K562 (cell line): ENCODE data around the gene CCDC93. TPM values are rescaled to one million over a fixed set of nuclear protein-coding genes. Genes with fewer than 3 reads are reported as not detected.

ENCODE experiments used
- ATAC-seq: fragments of 200-7000 bp; cut with Tn5 transposase; 3 replicates; pipeline ENCODE4 v1.9.1; 2020; ENCODE audit warnings: moderate library complexity
- BruUV-seq: library from RNA; stranded (reverse); fragments of 400-500 nt; replicated peaks from 2 replicates; lab custom pipeline; 2021; lab: Mats Ljungman, UMichigan
- CTCF ChIA-PET: fragments of 300-600 bp; formaldehyde crosslinking; extraction: SDS; loops from one replicate; lab custom pipeline; 2021; ENCODE audit warnings: low intra/inter-chr PET ratio; lab: Yijun Ruan, JAX
- POLR2A ChIA-PET: fragments of 300-600, 350-650 bp; sonication (Branson Sonifier 250); formaldehyde crosslinking; extraction: SDS; loops from one replicate; lab custom pipeline; 2021; ENCODE audit warnings: antibody characterized with exemption, inconsistent platforms; lab: Yijun Ruan, JAX
- DNase-seq, 4 experiments: peaks; one replicate each; pipeline versions ENCODE4 v3.0.0 to v3.0.0-alpha.2; 2011 to 2018; ENCODE audit warnings: low spot score in 3 of 4, mixed read lengths in 3 of 4; ENCODE audit errors: extremely low read depth in 1 of 4
- FAIRE-seq: peaks from 2 replicates; lab custom pipeline; 2011; peaks lifted over from hg19 to GRCh38; lab: Jason Lieb, UNC
- H2AFZ ChIP-seq: 2 replicates; pipeline ENCODE4 v1.6.0; 2011; ENCODE audit warnings: low read depth, low read length, control low read depth, inconsistent platforms
- H3K27ac ChIP-seq: fragments of 200-600 bp; 3 replicates; pipeline ENCODE4 v1.8.0; 2011; ENCODE audit warnings: low read depth, mild to moderate bottlenecking, control low read depth, inconsistent platforms, low read length, moderate library complexity, mixed read lengths; ENCODE audit errors: extremely low read depth
- H3K27me3 ChIP-seq, 2 experiments: fragments of 300-600 bp in 1 of 2; 2 replicates in 1 of 2; 3 replicates in 1 of 2; pipeline versions ENCODE4 v1.6.0 to v1.8.0; 2011; ENCODE audit warnings: inconsistent platforms in 2 of 2, low read length in 2 of 2, mild to moderate bottlenecking in 1 of 2, mixed read lengths in 1 of 2, moderate library complexity in 1 of 2; ENCODE audit not compliant: control insufficient read depth in 2 of 2, insufficient read depth in 2 of 2
- H3K36me3 ChIP-seq: fragments of 300-600 bp; 3 replicates; pipeline ENCODE4 v1.8.0; 2011; ENCODE audit warnings: mild to moderate bottlenecking, low read length, inconsistent platforms; ENCODE audit not compliant: control insufficient read depth, insufficient read depth
- H3K4me1 ChIP-seq, 2 experiments: fragments of 200-600 bp in 1 of 2; replicated peaks in 1 of 2; 2 replicates in 1 of 2; 3 replicates in 1 of 2; pipeline versions ENCODE4 v1.5.1 to v1.8.0; 2011; ENCODE audit warnings: inconsistent platforms in 2 of 2, low read length in 2 of 2, mild to moderate bottlenecking in 1 of 2, mixed read lengths in 1 of 2, moderate library complexity in 1 of 2; ENCODE audit not compliant: control insufficient read depth in 2 of 2, insufficient read depth in 2 of 2
- H3K4me2 ChIP-seq: 2 replicates; pipeline ENCODE4 v1.6.1; 2011; ENCODE audit warnings: low read length, control low read depth, inconsistent platforms, mixed read lengths; ENCODE audit not compliant: insufficient read depth
- H3K4me3 ChIP-seq: fragments of 200-600 bp; sonication (generic), shearing (Covaris generic); 2 replicates; pipeline ENCODE4 v1.5.1; 2016; ENCODE audit warnings: control low read depth, inconsistent platforms
- H3K79me2 ChIP-seq: fragments of 200-600 bp; 3 replicates; pipeline ENCODE4 v1.8.0; 2011; ENCODE audit warnings: low read length, inconsistent platforms; ENCODE audit not compliant: control insufficient read depth, insufficient read depth
- H3K9ac ChIP-seq, 2 experiments: 2 replicates each; pipeline versions ENCODE4 v1.6.0 to v1.6.1; 2011; ENCODE audit warnings: low read depth in 2 of 2, low read length in 2 of 2, control low read depth in 1 of 2, inconsistent platforms in 1 of 2, mild to moderate bottlenecking in 1 of 2, mixed read lengths in 1 of 2; ENCODE audit not compliant: insufficient read depth in 1 of 2
- H3K9me1 ChIP-seq: one replicate; pipeline ENCODE4 v1.6.0; 2011; ENCODE audit warnings: inconsistent platforms, mild to moderate bottlenecking, low read length, moderate library complexity; ENCODE audit not compliant: control insufficient read depth, insufficient read depth
- H3K9me3 ChIP-seq: replicated peaks from 2 replicates; pipeline ENCODE4 v1.5.1; 2011; ENCODE audit warnings: low read depth, low read length, inconsistent platforms; ENCODE audit not compliant: control insufficient read depth, insufficient read depth
- H4K20me1 ChIP-seq: replicated peaks from 2 replicates; pipeline ENCODE4 v1.6.1; 2011; ENCODE audit warnings: low read length, inconsistent platforms, mixed read lengths; ENCODE audit not compliant: control insufficient read depth, insufficient read depth
- NFATC3 ChIP-seq: fragments of 450-650 bp; IDR thresholded peaks from 2 replicates; pipeline ENCODE4 v1.6.1; 2017; ENCODE audit warnings: mild to moderate bottlenecking
- SMARCC2 ChIP-seq: fragments of 450-650 bp; IDR thresholded peaks from 2 replicates; pipeline ENCODE4 v1.6.1; 2017; ENCODE audit warnings: antibody characterized with exemption, moderate library complexity, mild to moderate bottlenecking, low read depth
- THRA ChIP-seq: fragments of 450-650 bp; IDR thresholded peaks from 2 replicates; pipeline ENCODE4 v1.6.1; 2017; ENCODE audit warnings: mild to moderate bottlenecking, moderate library complexity
- WGBS: fragments of 100-300 bp; shearing (Covaris generic); methylation state at CpG from one replicate; pipeline ENCODE4 v1.1.6; 2016; ENCODE audit warnings: low coverage, mixed read lengths; ENCODE audit not compliant: insufficient coverage; ENCODE audit errors: missing lambda C conversion rate; 5-methylcytosine and 5-hydroxymethylcytosine counted together
- in situ Hi-C: fragments of 300-500 bp; cut with MboI; formaldehyde crosslinking; loops from 4 replicates; pipeline ENCODE4 v1.15.0; 2018; ENCODE audit warnings: inconsistent platforms, mixed read lengths
- intact Hi-C: fragments of 100-400 bp; cut with micrococcal nuclease; formaldehyde crosslinking; loops from 2 replicates; pipeline ENCODE4 v1.14.2; 2022
- polyA plus RNA-seq, 8 experiments: library from polyadenylated mRNA; depleted of rRNA in 4 of 8; stranded (reverse) in 5 of 8; unstranded in 3 of 8; fragments of >200 nt; fragmentation: Nextera tagmentation in 2 of 8; fragmentation: Illumina TruSeq in 1 of 8; extraction: Ambion mirVana in 2 of 8; extraction: Trizol in 1 of 8; gene quantifications; 2 replicates each; pipeline versions ENCODE4 v1.2.1 to v1.2.3, GENCODE V29; 2011 to 2014; ENCODE audit warnings: inconsistent platforms in 1 of 8, missing spikeins in 1 of 8
- total RNA-seq, 7 experiments: library from RNA; depleted of rRNA in 6 of 7; stranded (reverse); fragments of >200 nt in 6 of 7; fragmentation: Illumina TruSeq in 2 of 7; extraction: Trizol in 2 of 7; gene quantifications; 2 replicates each; pipeline versions ENCODE4 v1.2.1 to v1.2.3, GENCODE V29; 2011 to 2021; ENCODE audit warnings: low replicate concordance in 1 of 7

Gene CCDC93
- total and polyA plus RNA-seq, 9 of the 15 experiments (the other 6 are each of a cell fraction or from before 2014, with no cell fraction given), result 3.3 to 19.3 (median 12.4) TPM

DNA sequence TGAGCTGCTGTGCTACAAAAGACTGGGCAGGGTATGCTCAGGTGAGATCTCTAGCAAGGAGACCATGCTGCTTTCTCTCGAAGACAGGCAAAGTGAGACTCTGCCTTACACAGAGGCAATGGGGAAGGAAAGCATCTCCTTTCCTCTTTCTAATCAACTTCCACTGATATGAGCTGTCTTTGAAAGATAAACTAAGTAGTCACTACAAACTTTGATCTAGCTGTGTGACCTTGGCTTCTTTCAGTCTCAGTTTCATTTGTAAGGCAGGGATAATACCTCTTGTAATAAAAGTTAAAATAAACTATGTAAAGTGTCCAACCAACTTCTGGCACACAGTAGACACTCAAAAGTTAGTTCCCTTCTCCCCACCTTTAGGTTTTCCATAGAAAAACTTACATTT lies 7.5 kb downstream of the CCDC93 start:
- Histone ChIP-seq H3K4me2 (no peak overlapping the region), H3K27me3 (no peaks in the 10 kb centered on the region), H3K4me3 (no peak overlapping the region), H3K9ac (no peak overlapping the region), H2AFZ (no peak overlapping the region), H3K79me2 (peaks cover 15% of the 10 kb centered on the region; the same call in 2 of the 3 replicates), H3K9me1 (no peaks in the 10 kb centered on the region), H3K27ac (no peak overlapping the region), H3K4me1 (peaks cover 0 to 5% of the 10 kb centered on the region in 2 experiments; a peak in 2 of 5 replicates), H3K9me3 (no peaks in the 10 kb centered on the region), H3K36me3 (peaks cover 69% of the 10 kb centered on the region; the same call in 2 of the 3 replicates), H4K20me1 (peaks cover 6% of the 10 kb centered on the region; the same call in 1 of the 2 replicates)
- TF ChIP-seq SMARCC2 (no peak), NFATC3 (no peak), THRA (no peak)
- ChIA-PET CTCF (no interaction called here), POLR2A (no interaction called here)
- intact Hi-C loops, result loop anchor here (5.0 kb wide), 1 partner anchor 534 kb away; no protein-coding TSS in a partner anchor
- in situ Hi-C loops, result loop anchor here (10.0 kb wide), 1 partner anchor 182 kb away; no protein-coding TSS in a partner anchor
- 89% methylated on average over 1 of the region's 1 CpG for WGBS
- FAIRE-seq (no peak), DNase-seq (no peak), ATAC-seq (no peak)
- BruUV-seq, result no TSS peak
